T-cell (primary cell): Measurements from ENCODE around the gene GPC5. TPM values are rescaled to one million over a fixed set of nuclear protein-coding genes. Genes with fewer than 3 reads are reported as not detected.

ENCODE experiments used
- ATAC-seq, 4 experiments: fragments of 200-7000 bp in 3 of 4; fragments of 150-1000 bp in 1 of 4; cut with Tn5 transposase; replicated peaks in 1 of 4; 1 replicate in 3 of 4; 2 replicates in 1 of 4; pipeline ENCODE4 v1.10.0; 2021; ENCODE audit warnings: moderate library complexity in 3 of 4, mild to moderate bottlenecking in 2 of 4, moderate number of reproducible peaks in 1 of 4
- CTCF ChIA-PET, 2 donors: fragments of 300-600 bp; sonication (Branson Sonifier 250); formaldehyde crosslinking; loops; one replicate each; lab custom pipeline; 2022; ENCODE audit warnings: antibody characterized with exemption in 2 of 2; lab: Charles Lee
- POLR2A ChIA-PET, 2 donors: fragments of 300-600 bp; sonication (Branson Sonifier 250); formaldehyde crosslinking; loops; one replicate each; lab custom pipeline; 2022; ENCODE audit warnings: antibody characterized with exemption in 2 of 2; lab: Charles Lee
- DNase-seq, 35 experiments: peaks; one replicate each; pipeline versions ENCODE4 v3.0.0 to v3.0.0-alpha.2; 2013 to 2023
- H3K27ac ChIP-seq: one replicate; pipeline ENCODE4 v1.5.1; 2013; ENCODE audit warnings: low read length
- H3K27me3 ChIP-seq, 2 experiments: replicated peaks in 1 of 2; 1 replicate in 1 of 2; 2 replicates in 1 of 2; pipeline versions ENCODE4 v1.6.1 to v1.7.0; 2013; ENCODE audit warnings: low read length in 1 of 2, mixed read lengths in 1 of 2; ENCODE audit not compliant: control insufficient read depth in 2 of 2, insufficient read depth in 2 of 2; ENCODE audit errors: extremely low read depth in 1 of 2
- H3K36me3 ChIP-seq, 2 donors: 1 replicate in 1 of 2; 2 replicates in 1 of 2; pipeline versions ENCODE4 v1.6.1 to v1.7.0; 2013; ENCODE audit warnings: low read length in 1 of 2; ENCODE audit not compliant: control insufficient read depth in 2 of 2, insufficient read depth in 1 of 2; ENCODE audit errors: extremely low read depth in 1 of 2
- H3K4me1 ChIP-seq, 2 experiments: 1 replicate in 1 of 2; 2 replicates in 1 of 2; pipeline versions ENCODE4 v1.6.1 to v1.7.0; 2013; ENCODE audit warnings: low read length in 2 of 2, mixed read lengths in 1 of 2; ENCODE audit not compliant: insufficient read depth in 2 of 2, control insufficient read depth in 1 of 2; ENCODE audit errors: extremely low read depth in 1 of 2
- H3K4me3 ChIP-seq, 2 donors: 1 replicate in 1 of 2; 2 replicates in 1 of 2; pipeline versions ENCODE4 v1.5.1 to v1.7.0; 2013; ENCODE audit warnings: mild to moderate bottlenecking in 2 of 2, low read length in 1 of 2, moderate library complexity in 1 of 2; ENCODE audit not compliant: control insufficient read depth in 1 of 2; ENCODE audit errors: extremely low read depth in 1 of 2
- H3K9me3 ChIP-seq: 2 replicates; pipeline ENCODE4 v1.7.0; 2013
- H3K27ac Mint-ChIP-seq, 2 donors: one replicate each; pipeline ENCODE4 v1.8.0; 2020 to 2021; ENCODE audit warnings: mild to moderate bottlenecking in 2 of 2, mixed read lengths in 2 of 2
- H3K27me3 Mint-ChIP-seq, 2 donors: one replicate each; pipeline ENCODE4 v1.8.0; 2021 to 2022; ENCODE audit warnings: mixed read lengths in 2 of 2
- H3K36me3 Mint-ChIP-seq: one replicate; pipeline ENCODE4 v1.8.0; 2021; ENCODE audit warnings: mixed read lengths
- H3K4me1 Mint-ChIP-seq, 3 donors: one replicate each; pipeline ENCODE4 v1.8.0; 2020 to 2022; ENCODE audit warnings: mixed read lengths in 3 of 3, mild to moderate bottlenecking in 1 of 3
- H3K4me3 Mint-ChIP-seq, 3 donors: one replicate each; pipeline ENCODE4 v1.8.0; 2020 to 2022; ENCODE audit warnings: mild to moderate bottlenecking in 3 of 3, mixed read lengths in 3 of 3, moderate library complexity in 3 of 3
- H3K9me3 Mint-ChIP-seq, 3 donors: one replicate each; pipeline ENCODE4 v1.8.0; 2020 to 2022; ENCODE audit warnings: mixed read lengths in 3 of 3
- WGBS: methylation state at CpG from one replicate; pipeline ENCODE4 v1.1.5; 2013; ENCODE audit warnings: missing lambda C conversion rate; ENCODE audit not compliant: insufficient coverage; 5-methylcytosine and 5-hydroxymethylcytosine counted together
- total RNA-seq, 35 experiments: library from RNA in 6 of 35; stranded (reverse) in 6 of 35; fragments of 120-200 nt in 1 of 35; gene quantifications; one replicate each; pipeline versions ENCODE4 v1.2.1 to v1.2.4 and lab custom pipeline; 2013 to 2026

The GPC5 gene
- total RNA-seq, 5 donors from 2014 or later (not counting 1 experiment from before 2014, with no cell fraction given) = 0.12 to 0.39 (median 0.26) TPM

DNA sequence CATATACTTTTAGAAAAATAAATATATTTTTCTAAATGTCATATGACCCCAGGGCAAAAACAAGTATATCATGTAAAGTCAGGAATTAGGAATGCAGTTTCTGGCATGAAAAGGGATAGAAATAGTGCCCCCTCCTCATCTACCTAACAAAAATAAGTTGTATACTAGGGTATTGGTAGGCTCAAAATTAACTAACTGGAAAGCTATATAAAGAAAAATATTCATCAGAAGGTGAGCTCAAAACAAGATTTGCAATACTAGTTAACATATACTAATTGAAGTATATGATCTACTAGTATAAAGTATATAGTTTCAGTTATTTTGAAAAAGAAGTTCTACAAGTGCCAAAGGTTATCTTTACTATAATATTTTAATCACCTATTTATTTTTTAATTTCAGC, 200.2 kb downstream of the GPC5 start:
- Mint-ChIP-seq H3K9me3 (peaks cover 0 to 4% (median 4%) of the 10 kb centered on the region in 3 donors), H3K27me3 (no peaks in the 10 kb centered on the region), H3K36me3 (no peaks in the 10 kb centered on the region), H3K4me3 (no peak overlapping the region), H3K4me1 (no peaks in the 10 kb centered on the region), H3K27ac (no peak overlapping the region)
- Histone ChIP-seq H3K4me1 (no peaks in the 10 kb centered on the region), H3K36me3 (no peaks in the 10 kb centered on the region), H3K27ac (no peak overlapping the region), H3K4me3 (no peak overlapping the region), H3K27me3 (no peaks in the 10 kb centered on the region), H3K9me3 (no peaks in the 10 kb centered on the region)
- ChIA-PET CTCF (no interaction called here), POLR2A (no interaction called here)
- ATAC-seq = no peak
- no peak for DNase-seq

DNA sequence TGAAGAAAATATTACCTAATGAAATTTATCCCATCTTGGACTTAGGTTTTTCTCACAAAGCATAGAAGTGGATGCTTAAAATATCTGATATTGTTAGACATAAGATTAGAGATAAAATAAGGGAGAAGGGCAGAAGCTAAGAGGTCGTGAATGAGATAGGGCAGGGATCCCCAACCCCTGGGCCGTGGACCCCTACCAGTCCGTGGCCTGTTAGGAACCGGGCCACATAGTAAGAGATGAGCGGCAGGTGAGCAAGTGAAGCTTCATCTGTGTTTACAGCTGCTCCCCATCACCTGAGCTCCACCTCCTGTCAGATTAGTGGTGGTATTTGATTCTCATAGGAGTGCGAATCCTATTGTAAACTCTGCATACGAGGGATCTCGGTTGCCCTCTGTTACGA, 202.9 kb downstream of the GPC5 start:
- no peaks in the 10 kb centered on the region for H3K27me3 ChIP-seq
- Mint-ChIP-seq H3K4me1 (no peaks in the 10 kb centered on the region), H3K27me3 (no peaks in the 10 kb centered on the region), H3K27ac (no peak overlapping the region), H3K36me3 (no peaks in the 10 kb centered on the region), H3K4me3 (no peak overlapping the region), H3K9me3 (peaks cover 0 to 4% (median 0%) of the 10 kb centered on the region in 3 donors)
- ChIA-PET CTCF (no interaction called here), POLR2A (no interaction called here)
- no peaks in the 10 kb centered on the region for H3K4me1 ChIP-seq
- DNase-seq (no peak), ATAC-seq (no peak)
- WGBS = 76% methylated on average over 3 of the region's 9 CpGs
- H3K4me3 ChIP-seq = no peak overlapping the region
- no peak overlapping the region for H3K27ac ChIP-seq
- H3K9me3 ChIP-seq = no peaks in the 10 kb centered on the region
- no peaks in the 10 kb centered on the region for H3K36me3 ChIP-seq

DNA sequence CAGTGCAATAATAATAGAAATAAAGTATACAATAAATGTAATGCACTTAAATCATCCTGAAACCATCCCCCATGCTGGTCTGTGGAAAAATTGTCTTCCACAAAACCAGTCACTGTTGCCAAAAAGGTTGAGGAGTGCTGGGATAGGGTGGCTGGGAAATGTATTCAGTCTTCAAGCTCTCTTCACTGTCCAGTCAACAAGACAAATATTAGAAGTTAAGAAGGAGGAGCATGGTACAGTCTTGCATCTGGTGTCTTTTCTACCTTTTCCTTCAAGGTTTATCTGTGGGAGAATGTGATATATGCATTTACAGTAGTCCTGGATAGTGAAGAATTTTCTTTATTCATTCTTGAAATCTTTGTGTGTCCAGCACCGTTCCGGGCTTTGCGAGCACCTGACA, 203.4 kb downstream of the GPC5 start:
- CTCF ChIA-PET = no interaction called here
- no peaks in the 10 kb centered on the region for H3K27me3 ChIP-seq
- Mint-ChIP-seq H3K36me3 (no peaks in the 10 kb centered on the region), H3K4me3 (no peak overlapping the region), H3K4me1 (no peaks in the 10 kb centered on the region), H3K9me3 (peaks cover 0 to 3% (median 0%) of the 10 kb centered on the region in 3 donors), H3K27ac (no peak overlapping the region), H3K27me3 (no peaks in the 10 kb centered on the region)
- no peaks in the 10 kb centered on the region for H3K4me1 ChIP-seq
- H3K9me3 ChIP-seq = no peaks in the 10 kb centered on the region
- ATAC-seq (no peak), DNase-seq (no peak)
- no peak overlapping the region for H3K4me3 ChIP-seq
- no peaks in the 10 kb centered on the region for H3K36me3 ChIP-seq
- H3K27ac ChIP-seq = no peak overlapping the region
- no CpG with 5 or more reads among the region's 3 CpGs for WGBS
- POLR2A ChIA-PET = no interaction called here

DNA sequence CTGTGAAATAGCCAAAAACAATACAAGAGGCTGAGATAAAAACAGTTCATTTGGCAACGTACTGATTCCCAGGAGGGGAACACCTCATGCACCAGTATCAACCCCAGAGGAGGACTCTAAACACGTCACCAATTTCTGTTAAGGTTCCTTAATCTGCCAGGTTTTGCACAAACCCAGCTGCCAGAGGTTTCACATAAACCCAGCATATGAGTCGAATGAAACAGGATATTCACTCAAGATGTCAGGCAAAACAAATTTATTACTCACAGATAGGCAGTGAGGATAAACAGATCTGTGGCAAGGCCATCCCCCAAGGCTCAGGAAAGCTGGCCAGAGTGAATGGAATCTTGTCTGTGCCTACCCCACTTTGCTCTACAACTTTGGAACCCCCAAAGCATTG, 210.9 kb downstream of the GPC5 start:
- peaks cover 0 to 5% (median 0%) of the 10 kb centered on the region in 3 donors for H3K9me3 Mint-ChIP-seq
- H3K9me3 ChIP-seq = no peaks in the 10 kb centered on the region
- no peak overlapping the region for H3K27ac Mint-ChIP-seq
- DNase-seq (no peak), ATAC-seq (no peak)
- WGBS = 46% methylated on average over 3 of the region's 3 CpGs
- no peak overlapping the region for H3K4me3 ChIP-seq
- H3K27ac ChIP-seq = no peak overlapping the region
- H3K36me3 Mint-ChIP-seq = no peaks in the 10 kb centered on the region
- H3K4me1 Mint-ChIP-seq = no peaks in the 10 kb centered on the region
- H3K4me1 ChIP-seq = no peaks in the 10 kb centered on the region
- H3K27me3 ChIP-seq = no peaks in the 10 kb centered on the region
- H3K36me3 ChIP-seq = no peaks in the 10 kb centered on the region
- no peak overlapping the region for H3K4me3 Mint-ChIP-seq
- no peaks in the 10 kb centered on the region for H3K27me3 Mint-ChIP-seq
- ChIA-PET POLR2A (no interaction called here), CTCF (no interaction called here)

DNA sequence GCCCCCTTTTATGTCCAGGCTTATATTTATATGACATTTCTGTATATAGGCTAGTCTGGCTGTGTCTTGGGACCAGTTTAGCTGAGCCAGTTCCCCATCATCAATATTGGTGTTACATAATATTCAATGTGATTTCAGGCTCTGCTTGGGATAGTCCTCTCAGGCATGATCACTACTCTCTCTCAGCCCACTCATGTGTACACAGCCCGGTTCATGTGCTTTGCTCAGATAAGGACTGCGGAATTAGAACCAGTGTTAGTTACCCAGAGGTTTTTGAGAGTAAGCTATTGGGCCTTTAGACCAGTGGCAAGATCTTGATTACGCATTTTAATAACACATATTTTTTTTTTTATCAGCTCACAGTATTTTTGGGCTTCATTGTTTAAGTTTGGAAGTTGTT, 219.9 kb downstream of the GPC5 start:
- ATAC-seq (no peak), DNase-seq (no peak)
- no peaks in the 10 kb centered on the region for H3K4me1 Mint-ChIP-seq
- no peaks in the 10 kb centered on the region for H3K9me3 ChIP-seq
- no peaks in the 10 kb centered on the region for H3K4me1 ChIP-seq
- H3K4me3 ChIP-seq = no peak overlapping the region
- ChIA-PET CTCF (no interaction called here), POLR2A (no interaction called here)
- H3K27ac Mint-ChIP-seq = no peak overlapping the region
- H3K36me3 Mint-ChIP-seq = no peaks in the 10 kb centered on the region
- H3K4me3 Mint-ChIP-seq = no peak overlapping the region
- no peak overlapping the region for H3K27ac ChIP-seq
- H3K27me3 Mint-ChIP-seq = no peaks in the 10 kb centered on the region
- peaks cover 0 to 5% (median 0%) of the 10 kb centered on the region in 3 donors for H3K9me3 Mint-ChIP-seq
- H3K36me3 ChIP-seq = no peaks in the 10 kb centered on the region
- no CpG with 5 or more reads among the region's 3 CpGs for WGBS
- H3K27me3 ChIP-seq = no peaks in the 10 kb centered on the region

DNA sequence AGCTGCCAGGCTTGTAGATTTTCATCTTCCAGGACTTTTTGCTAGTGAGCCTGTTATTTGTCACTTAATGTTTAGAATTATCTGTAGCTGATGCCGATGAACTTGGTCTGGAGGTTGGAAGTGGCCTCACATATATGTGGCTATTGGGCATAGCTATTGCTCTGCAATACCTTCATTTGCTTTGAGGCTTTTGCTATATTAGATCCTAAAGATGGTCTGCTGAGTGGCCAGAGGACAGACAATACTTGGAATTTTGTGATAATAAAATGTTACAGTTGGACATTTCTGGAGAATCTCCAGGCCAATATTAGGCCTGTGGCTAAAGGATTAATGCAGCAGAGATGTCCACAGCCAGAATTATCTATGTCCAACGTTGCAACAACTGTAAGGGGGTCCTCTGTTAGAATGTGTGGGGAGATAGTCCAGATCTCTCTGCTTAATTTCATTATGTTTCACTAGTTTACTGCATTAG, 222.3 kb downstream of the GPC5 start:
- Histone ChIP-seq H3K4me3 (no peak overlapping the region), H3K27ac (no peak overlapping the region), H3K9me3 (no peaks in the 10 kb centered on the region), H3K36me3 (no peaks in the 10 kb centered on the region), H3K27me3 (no peaks in the 10 kb centered on the region), H3K4me1 (no peaks in the 10 kb centered on the region)
- Mint-ChIP-seq H3K4me3 (no peak overlapping the region), H3K27me3 (no peaks in the 10 kb centered on the region), H3K4me1 (no peaks in the 10 kb centered on the region), H3K27ac (no peak overlapping the region), H3K9me3 (no peaks in the 10 kb centered on the region), H3K36me3 (no peaks in the 10 kb centered on the region)
- 80% methylated on average over 1 of the region's 2 CpGs for WGBS
- ChIA-PET CTCF (no interaction called here), POLR2A (no interaction called here)
- ATAC-seq (no peak), DNase-seq (no peak)

DNA sequence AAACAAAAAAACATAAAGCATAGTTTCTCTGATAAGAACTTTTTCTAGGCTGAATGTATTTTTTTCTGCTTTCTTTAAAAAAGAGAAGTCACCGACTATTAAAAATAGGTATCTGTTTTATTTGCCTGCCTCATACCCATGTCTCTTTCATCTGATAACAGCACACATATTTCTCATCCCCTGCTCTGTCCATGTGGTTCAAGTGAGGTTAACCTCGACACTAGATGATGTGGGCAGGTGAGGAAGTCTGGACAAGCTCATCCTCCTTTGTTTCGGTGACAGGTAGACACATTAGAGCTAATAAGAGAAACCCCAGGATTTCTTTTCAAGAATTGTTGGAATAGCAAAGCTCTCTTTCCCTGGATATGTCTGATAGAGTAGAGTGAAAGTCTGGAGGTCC, 222.7 kb downstream of the GPC5 start:
- Mint-ChIP-seq H3K36me3 (no peaks in the 10 kb centered on the region), H3K4me1 (no peaks in the 10 kb centered on the region), H3K27ac (no peak overlapping the region), H3K4me3 (no peak overlapping the region), H3K27me3 (no peaks in the 10 kb centered on the region), H3K9me3 (no peaks in the 10 kb centered on the region)
- POLR2A ChIA-PET = no interaction called here
- Histone ChIP-seq H3K36me3 (no peaks in the 10 kb centered on the region), H3K9me3 (no peaks in the 10 kb centered on the region), H3K4me3 (no peak overlapping the region), H3K27ac (no peak overlapping the region), H3K4me1 (no peaks in the 10 kb centered on the region), H3K27me3 (no peaks in the 10 kb centered on the region)
- DNase-seq (no peak), ATAC-seq (no peak)
- CTCF ChIA-PET = no interaction called here
- 0% methylated on average over 1 of the region's 3 CpGs for WGBS
